Activated CD4-positive, alpha-beta T cell treated with anti-CD3 and anti-CD28 coated beads, Interleukin-10, Interleukin-2, amounts not matched to agents 100 ng/mL and 50 ng/mL, durations not matched to agents 16 hours and 8 hours (primary cell): ENCODE measurements around the gene PDLIM3.

Source experiments
- DNase-seq: peaks from one replicate; pipeline ENCODE4 v3.0.0-alpha.2; 2020

Gene PDLIM3

DNA sequence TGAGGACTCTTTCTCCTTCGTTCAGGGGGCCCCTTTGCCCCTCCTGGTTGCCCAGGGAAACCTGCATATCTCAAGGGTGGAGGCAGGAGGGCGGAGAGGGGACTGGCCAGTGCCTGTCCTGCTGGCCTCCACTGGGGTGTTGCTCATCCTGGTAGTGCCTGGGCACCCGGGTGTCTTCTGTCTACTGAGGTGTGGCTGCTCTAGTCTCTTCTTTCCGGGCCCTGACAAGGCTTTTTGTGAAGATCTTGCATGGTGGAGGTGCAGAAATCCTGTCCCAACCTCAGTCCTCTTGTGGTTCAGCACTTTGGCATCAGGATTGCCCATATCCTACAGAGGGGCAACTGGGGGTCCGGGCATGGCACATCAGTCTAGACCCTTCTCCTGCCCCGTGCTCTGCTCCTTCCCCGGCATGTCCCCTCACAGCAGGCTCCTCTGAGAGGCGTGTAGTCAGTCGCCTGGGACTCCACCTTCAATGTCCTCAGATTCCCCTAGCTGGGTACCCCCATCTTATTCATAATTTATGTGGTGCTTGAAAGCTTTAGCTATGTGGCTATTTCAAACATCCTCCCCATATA, 65.6 kb downstream of the PDLIM3 start:
- DNase-seq, result no peak

DNA sequence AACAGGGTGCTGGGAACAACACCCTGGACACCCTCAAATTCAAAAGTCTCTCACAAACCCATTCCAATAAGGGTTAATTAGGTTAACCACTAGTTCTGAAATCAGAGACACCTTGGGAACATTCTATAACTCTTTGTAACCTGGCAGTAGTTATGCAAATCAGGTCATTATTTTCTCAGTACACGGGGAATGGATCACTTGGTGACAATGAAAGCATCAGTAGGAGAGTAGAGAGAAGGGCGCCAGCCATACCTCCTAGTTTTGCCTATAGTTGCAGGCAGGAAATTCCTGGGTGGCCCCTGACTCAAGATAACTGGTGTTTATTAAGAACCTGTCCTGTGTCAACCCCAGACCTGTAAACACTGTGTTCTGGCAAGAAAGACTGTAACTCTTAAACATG, 66.3 kb downstream of the PDLIM3 start:
- no peak for DNase-seq

DNA sequence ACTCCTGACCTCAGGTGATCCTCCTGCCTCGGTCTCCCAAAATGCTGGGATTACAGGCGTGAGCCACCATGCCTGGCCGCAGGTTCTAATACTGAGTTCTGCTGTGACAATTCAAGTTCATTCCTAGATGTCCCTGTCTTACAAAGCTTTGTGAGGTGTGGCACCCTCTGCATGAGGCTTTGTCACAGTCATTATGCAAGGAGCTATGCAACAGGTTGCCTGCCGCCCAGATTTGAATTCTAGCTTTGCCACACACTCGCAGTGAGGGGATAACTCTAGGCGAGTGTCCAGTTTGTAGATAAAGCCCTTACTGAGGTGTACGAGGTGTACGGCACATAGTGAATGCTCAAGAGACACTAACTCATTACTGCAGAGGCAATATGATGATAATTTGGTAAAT, 67.3 kb downstream of the PDLIM3 start:
- DNase-seq, result no peak

DNA sequence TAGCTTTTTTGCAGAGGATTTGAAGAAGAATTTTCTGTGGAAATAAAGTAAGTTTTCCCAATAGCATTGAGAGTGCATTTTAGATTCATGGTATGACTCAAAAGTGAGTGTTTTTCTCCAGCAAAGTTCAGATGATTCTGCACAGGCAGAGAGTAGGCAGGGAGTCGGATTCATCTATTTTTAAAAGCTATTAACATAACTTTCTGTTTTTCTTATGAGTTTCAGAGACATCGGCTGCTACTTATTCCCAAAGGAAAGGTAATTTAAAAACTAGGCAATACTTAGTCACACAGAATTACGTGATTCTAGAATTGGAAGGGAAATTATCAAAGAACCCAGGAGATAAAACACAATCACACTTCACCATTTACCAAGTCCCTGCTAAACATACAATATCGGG, 68.2 kb downstream of the PDLIM3 start:
- no peak for DNase-seq

DNA sequence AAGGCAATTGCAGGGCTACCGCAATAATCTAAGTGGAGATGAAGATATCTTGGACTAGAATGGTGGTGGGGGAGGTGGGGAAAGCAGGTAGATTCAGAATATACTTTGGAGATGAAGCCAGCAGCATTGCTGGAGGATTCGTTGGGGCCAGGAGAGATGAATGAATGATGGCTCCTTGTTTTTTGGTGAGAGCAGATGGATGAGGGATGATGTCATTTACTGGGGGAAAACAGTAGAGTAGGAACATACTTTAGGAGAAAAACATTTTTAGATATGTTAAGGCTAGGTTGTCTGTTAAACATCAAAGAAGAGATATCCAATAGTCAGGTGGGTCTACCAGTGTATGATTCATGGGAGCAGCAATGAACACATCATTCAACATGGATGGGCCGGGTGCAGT, 69.6 kb downstream of the PDLIM3 start:
- no peak for DNase-seq

DNA sequence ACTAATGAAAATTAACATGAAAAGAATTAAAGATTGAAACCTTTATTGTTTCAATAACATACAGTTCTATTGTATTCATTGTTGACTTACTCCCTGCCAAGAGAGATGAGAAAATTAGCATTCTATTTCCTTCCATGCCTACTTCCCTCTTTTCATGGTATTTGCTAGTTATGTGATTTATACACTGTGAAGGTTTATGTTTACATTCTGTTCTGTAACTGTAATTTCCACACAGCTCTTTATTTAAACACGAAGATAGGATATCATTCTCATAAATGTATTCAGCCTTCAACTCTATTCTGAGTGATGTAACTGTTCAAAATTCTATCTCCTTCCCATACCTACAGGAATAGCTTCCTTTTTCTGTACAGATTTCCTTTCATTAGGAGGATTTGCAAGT, 70.4 kb downstream of the PDLIM3 start:
- DNase-seq, result no peak

DNA sequence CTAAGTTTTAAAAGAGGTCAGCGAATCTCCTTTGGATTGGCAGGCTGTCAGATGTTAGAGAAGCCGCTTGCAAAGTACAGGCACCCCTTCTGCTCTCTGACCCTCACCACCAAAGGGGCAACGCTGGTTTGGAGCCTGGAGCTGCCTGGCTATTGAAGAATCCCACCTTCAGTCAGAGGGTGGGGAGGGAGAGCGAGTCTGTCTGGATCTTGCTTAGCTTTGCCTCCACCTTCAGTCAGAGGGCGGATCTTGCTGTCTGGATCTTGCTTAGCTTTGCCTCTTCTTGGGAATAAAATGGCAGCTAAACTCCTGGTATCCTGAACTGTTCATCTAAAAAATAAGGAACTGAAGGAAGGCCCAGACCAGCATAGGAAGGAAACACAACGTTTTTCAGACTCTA, 71.1 kb downstream of the PDLIM3 start:
- DNase-seq, result no peak

DNA sequence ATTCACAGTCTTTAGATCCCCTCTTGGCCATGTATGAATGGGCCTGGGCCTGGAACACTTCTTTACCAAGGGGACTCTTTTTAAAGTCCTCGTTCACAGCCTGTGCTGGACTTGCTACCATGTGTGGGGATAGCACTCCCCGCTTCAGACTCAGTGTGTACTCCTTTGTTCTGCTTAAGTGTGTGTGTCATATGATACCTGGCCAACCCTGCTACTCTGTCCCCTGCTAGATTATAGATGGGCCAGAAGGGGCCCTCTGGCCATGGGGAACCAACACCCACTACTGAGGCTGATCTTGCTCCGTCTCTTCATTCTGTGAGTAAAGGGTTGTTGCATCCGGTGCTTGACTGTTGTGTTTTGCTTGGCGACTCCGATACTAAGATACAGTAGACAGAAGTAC, 71.8 kb downstream of the PDLIM3 start:
- DNase-seq, result no peak

DNA sequence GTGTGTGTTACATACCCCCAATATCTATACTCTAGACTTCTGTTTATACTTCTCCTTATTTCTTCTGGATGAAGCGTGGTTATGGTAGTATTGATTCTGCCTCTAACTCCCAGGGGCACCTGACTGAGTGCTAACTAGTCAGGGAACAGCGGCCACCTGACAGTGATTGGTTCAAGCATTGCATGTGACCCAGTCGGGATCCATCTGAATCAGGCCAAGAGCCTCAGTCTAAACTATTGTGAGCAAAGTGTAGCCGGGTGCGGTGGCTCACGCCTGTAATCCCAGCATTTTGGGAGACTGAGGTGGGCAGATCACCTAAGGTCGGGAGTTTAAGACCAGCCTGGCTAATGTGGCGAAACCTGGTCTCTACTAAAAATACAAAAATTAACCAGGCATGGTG, 73.7 kb downstream of the PDLIM3 start:
- no peak for DNase-seq

DNA sequence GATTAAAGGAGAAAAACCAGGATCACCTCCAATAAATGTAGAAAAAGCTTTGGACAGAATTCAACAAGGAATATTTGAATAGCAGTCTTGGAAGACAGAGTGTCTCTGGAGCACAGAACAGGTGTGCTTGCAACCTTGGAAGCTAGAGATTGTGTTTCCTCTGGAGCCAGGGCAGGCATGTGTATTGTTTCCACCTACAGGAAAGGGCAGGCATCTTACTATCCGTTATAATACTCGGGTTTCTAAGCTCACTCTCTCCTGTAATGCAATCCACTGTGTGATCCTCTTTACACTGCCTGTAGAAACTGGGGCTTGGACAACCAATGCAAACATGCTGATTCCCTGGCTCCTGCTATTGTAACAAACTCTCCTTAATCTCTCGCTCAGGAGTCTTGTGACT, 78.2 kb downstream of the PDLIM3 start:
- no peak for DNase-seq

DNA sequence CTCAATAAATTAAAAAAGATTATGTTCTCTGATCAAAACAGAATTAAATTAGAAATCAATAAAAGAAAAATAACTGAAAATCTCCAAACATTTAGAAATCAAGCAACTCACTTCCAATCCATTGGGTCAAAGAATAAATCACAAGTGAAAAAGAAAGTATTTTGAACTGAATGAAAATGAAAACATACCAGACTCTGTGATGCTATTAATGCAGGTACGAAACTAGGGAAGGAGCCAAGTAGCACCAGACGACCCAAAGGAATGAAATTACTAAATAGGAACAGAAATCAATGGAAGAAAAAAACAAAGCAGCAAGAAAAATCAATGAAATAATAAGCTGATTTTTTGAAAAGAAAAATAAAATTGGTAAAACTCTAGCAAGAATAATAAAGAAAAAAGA, 79.2 kb downstream of the PDLIM3 start:
- no peak for DNase-seq
